IPS DF 6.9 (cell line): ENCODE results near the gene NT5C.
"Not testable (repeated sequence)": the region's sequence is repeated elsewhere in the genome, so short reads cannot be mapped to it uniquely, and the experiment has no call there.

ENCODE experiments used
- DNase-seq: peaks from one replicate; pipeline ENCODE4 v3.0.0-alpha.2; 2013; ENCODE audit warnings: low read depth, low spot score
- H3K27ac ChIP-seq: one replicate; pipeline ENCODE4 v1.5.1; 2013; ENCODE audit warnings: low read length, control low read depth
- H3K27me3 ChIP-seq: 2 replicates; pipeline ENCODE4 v1.6.1; 2013; ENCODE audit warnings: mild to moderate bottlenecking, low read length; ENCODE audit not compliant: control insufficient read depth, insufficient read depth
- H3K36me3 ChIP-seq: 2 replicates; pipeline ENCODE4 v1.6.1; 2013; ENCODE audit warnings: low read length; ENCODE audit not compliant: control insufficient read depth, insufficient read depth
- H3K4me1 ChIP-seq: 2 replicates; pipeline ENCODE4 v1.6.1; 2013; ENCODE audit warnings: low read length; ENCODE audit not compliant: control insufficient read depth, insufficient read depth
- H3K4me3 ChIP-seq: 2 replicates; pipeline ENCODE4 v1.5.1; 2013; ENCODE audit warnings: mild to moderate bottlenecking, low read length
- H3K9me3 ChIP-seq: 2 replicates; pipeline ENCODE4 v1.6.1; 2013; ENCODE audit warnings: low read length, inconsistent platforms; ENCODE audit not compliant: control insufficient read depth, insufficient read depth
- WGBS: extraction: QIAGEN DNeasy Blood & Tissue Kit; methylation state at CpG from one replicate; pipeline ENCODE4 v1.1.7; 2013; ENCODE audit warnings: mixed read lengths, missing lambda C conversion rate; ENCODE audit not compliant: insufficient read length, insufficient coverage; 5-methylcytosine and 5-hydroxymethylcytosine counted together

NT5C gene

GRCh38 chr17:75159196-75160031, 27.9 kb upstream of the NT5C start:
- H3K4me3 ChIP-seq: no peak overlapping the region
- WGBS: no CpG with 5 or more reads among the region's 4 CpGs
- no peak for DNase-seq
- no peak overlapping the region for H3K27ac ChIP-seq
- no peaks in the 10 kb centered on the region for H3K36me3 ChIP-seq
- no peaks in the 10 kb centered on the region for H3K9me3 ChIP-seq
- H3K4me1 ChIP-seq: no peaks in the 10 kb centered on the region; the same call in 1 of the 2 replicates
- H3K27me3 ChIP-seq: no peaks in the 10 kb centered on the region

GRCh38 chr17:75158480-75158879, 26.9 kb upstream of the NT5C start:
- not testable (repeated sequence) for H3K4me1 ChIP-seq, H3K36me3 ChIP-seq, H3K4me3 ChIP-seq, H3K9me3 ChIP-seq, H3K27me3 ChIP-seq, H3K27ac ChIP-seq, DNase-seq
- WGBS: no CpG with 5 or more reads among the region's 8 CpGs

- Histone ChIP-seq H3K36me3 (no peaks in the 10 kb centered on the region), H3K27ac (no peak overlapping the region), H3K27me3 (no peaks in the 10 kb centered on the region), H3K9me3 (no peaks in the 10 kb centered on the region), H3K4me1 (no peaks in the 10 kb centered on the region; the same call in 1 of the 2 replicates), H3K4me3 (no peak overlapping the region)
- DNase-seq: no peak
- no CpG with 5 or more reads among the region's 3 CpGs for WGBS
Observed at GRCh38 chr17:75155191-75155601, 23.7 kb upstream of the NT5C start.

GRCh38 chr17:75154195-75155106, 22.9 kb upstream of the NT5C start, which contains the start of gene JPT1:
TSS of gene JPT1 (minus strand) at chr17:75154512. CDS start at chr17:75154397, 115 bp downstream.
- H3K9me3 ChIP-seq: no peaks in the 10 kb centered on the region
- no peaks in the 10 kb centered on the region for H3K27me3 ChIP-seq
- H3K36me3 ChIP-seq: no peaks in the 10 kb centered on the region
- H3K4me3 ChIP-seq: peak within 1 kb of the TSS; percentile 82
- no peaks in the 10 kb centered on the region; the same call in 1 of the 2 replicates for H3K4me1 ChIP-seq
- no peak within 1 kb of the TSS for H3K27ac ChIP-seq
- no CpG with 5 or more reads among the region's 67 CpGs for WGBS
- DNase-seq: peak; percentile 96

- H3K4me1 ChIP-seq: no peaks in the 10 kb centered on the region; the same call in 1 of the 2 replicates
- no peak for DNase-seq
- H3K4me3 ChIP-seq: peak overlapping the region; percentile 82
- no peak overlapping the region for H3K27ac ChIP-seq
- WGBS: no CpG with 5 or more reads among the region's 35 CpGs
- H3K27me3 ChIP-seq: no peaks in the 10 kb centered on the region
- H3K9me3 ChIP-seq: no peaks in the 10 kb centered on the region
- no peaks in the 10 kb centered on the region for H3K36me3 ChIP-seq
Observed at GRCh38 chr17:75153780-75154194, 22.2 kb upstream of the NT5C start.

GRCh38 chr17:75152922-75153779, 21.6 kb upstream of the NT5C start:
- no CpG with 5 or more reads among the region's 28 CpGs for WGBS
- Histone ChIP-seq H3K4me3 (peak overlapping the region; percentile 82), H3K4me1 (no peaks in the 10 kb centered on the region; the same call in 1 of the 2 replicates), H3K27ac (no peak overlapping the region), H3K9me3 (no peaks in the 10 kb centered on the region), H3K27me3 (no peaks in the 10 kb centered on the region), H3K36me3 (0 out of 2 replicates have a peak, but pooled peaks cover 3% of the 10 kb centered on the region)
- no peak for DNase-seq

- Histone ChIP-seq H3K27me3 (no peaks in the 10 kb centered on the region), H3K4me3 (peak overlapping the region; percentile 82; the same call in 1 of the 2 replicates), H3K4me1 (no peaks in the 10 kb centered on the region; the same call in 1 of the 2 replicates), H3K9me3 (no peaks in the 10 kb centered on the region), H3K36me3 (peaks cover 6% of the 10 kb centered on the region; the same call in 1 of the 2 replicates), H3K27ac (no peak overlapping the region)
- WGBS: no CpG with 5 or more reads among the region's 6 CpGs
- no peak for DNase-seq
Observed at GRCh38 chr17:75152523-75152921, 21.0 kb upstream of the NT5C start.

GRCh38 chr17:75151930-75152329, 20.4 kb upstream of the NT5C start:
- Histone ChIP-seq H3K27me3 (no peaks in the 10 kb centered on the region), H3K4me3 (no peak overlapping the region), H3K27ac (no peak overlapping the region), H3K9me3 (no peaks in the 10 kb centered on the region), H3K4me1 (no peaks in the 10 kb centered on the region; the same call in 1 of the 2 replicates), H3K36me3 (peaks cover 11% of the 10 kb centered on the region; the same call in 1 of the 2 replicates)
- DNase-seq: no peak
- no CpG with 5 or more reads among the region's 6 CpGs for WGBS

- Histone ChIP-seq H3K27me3 (no peaks in the 10 kb centered on the region), H3K27ac (no peak overlapping the region), H3K36me3 (peaks cover 33% of the 10 kb centered on the region), H3K4me3 (no peak overlapping the region), H3K4me1 (no peaks in the 10 kb centered on the region), H3K9me3 (no peaks in the 10 kb centered on the region)
- no peak for DNase-seq
- WGBS: no CpG with 5 or more reads among the region's 6 CpGs
Observed at GRCh38 chr17:75147878-75148546, 16.5 kb upstream of the NT5C start.
